OCI-LY3 (cell line): ENCODE data around the gene RAD51B.

Source experiments
- CTCF ChIP-seq: fragments of 200-600, 300-600 bp; sonication (generic); IDR thresholded peaks from 2 replicates; pipeline ENCODE4 v1.5.1; 2014; ENCODE audit warnings: antibody characterized with exemption, low read length, low read depth
- EZH2phosphoT487 ChIP-seq: fragments of 200-600 bp; shearing (Covaris generic); IDR thresholded peaks from 2 replicates; pipeline ENCODE4 v1.6.1; 2018; ENCODE audit warnings: antibody characterized with exemption, mixed run types, low read depth

- no peak for TF ChIP-seq CTCF
- no peak for TF ChIP-seq EZH2phosphoT487
These were observed 850.8 kb downstream of the RAD51B start for GRCh38 chr14:68670359-68670715.
